HG03039 (cell line): ENCODE measurements around the gene TMC4.
A peak's percentile ranks its signal among the peaks of the same experiment; 100 is the strongest.
"Not testable (repeated sequence)": the region's sequence is repeated elsewhere in the genome, so short reads cannot be mapped to it uniquely, and the experiment has no call there.

Source experiments
- ATAC-seq: cut with Tn5 transposase; IDR thresholded peaks from one replicate; pipeline ENCODE4 v1.9.1; 2021; ENCODE audit warnings: mild to moderate bottlenecking, moderate library complexity; ENCODE audit not compliant: unreplicated experiment

TMC4 gene

DNA sequence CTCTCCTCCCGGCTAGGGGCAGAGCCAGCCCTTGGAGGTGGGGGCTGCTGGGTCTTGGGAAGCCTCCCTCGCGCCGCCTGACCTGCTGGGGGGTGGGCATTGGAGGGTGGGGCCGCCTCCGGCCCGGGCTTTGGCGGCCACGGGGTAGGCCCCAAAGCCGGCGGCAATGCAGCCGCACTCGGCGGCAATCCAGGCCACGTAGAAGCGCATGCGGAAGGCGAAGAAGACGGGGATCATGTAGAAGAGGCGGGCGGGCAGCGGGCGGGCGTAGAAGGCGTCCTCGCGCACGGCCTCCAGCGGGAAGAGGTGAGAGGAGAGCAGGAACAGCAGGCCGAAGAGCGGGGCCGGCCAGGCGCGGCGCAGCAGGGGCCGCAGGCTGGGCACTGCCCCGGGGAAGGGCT, 7.7 kb upstream of the TMC4 start:
- ATAC-seq, result no peak

DNA sequence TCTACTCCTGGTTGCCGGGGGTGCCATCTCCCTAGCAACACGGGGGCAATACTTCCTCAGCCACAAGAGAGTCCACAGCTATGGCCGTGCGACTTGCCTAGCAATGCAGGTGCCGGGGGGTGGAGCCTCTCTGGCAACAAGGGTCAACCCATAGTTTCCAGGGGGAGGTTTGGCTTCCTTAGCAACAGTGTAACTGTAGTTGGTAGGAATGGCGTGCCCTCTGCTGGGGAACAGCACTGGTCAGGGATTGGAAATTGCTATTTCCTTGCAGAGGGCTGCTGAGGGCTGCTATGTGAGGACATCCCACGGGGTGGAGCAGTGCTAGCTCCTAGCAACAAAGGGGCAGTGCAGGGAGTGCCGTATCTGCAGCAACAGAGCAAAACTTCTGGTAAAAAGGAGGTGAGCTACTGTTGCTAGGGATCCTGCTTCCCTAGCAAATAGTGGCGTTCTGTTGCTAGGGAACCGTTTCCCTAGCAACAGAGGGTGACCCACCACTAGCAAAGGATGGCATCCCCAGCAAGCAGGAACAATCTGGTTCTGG, 7.0 kb upstream of the TMC4 start:
- ATAC-seq, result no peak

DNA sequence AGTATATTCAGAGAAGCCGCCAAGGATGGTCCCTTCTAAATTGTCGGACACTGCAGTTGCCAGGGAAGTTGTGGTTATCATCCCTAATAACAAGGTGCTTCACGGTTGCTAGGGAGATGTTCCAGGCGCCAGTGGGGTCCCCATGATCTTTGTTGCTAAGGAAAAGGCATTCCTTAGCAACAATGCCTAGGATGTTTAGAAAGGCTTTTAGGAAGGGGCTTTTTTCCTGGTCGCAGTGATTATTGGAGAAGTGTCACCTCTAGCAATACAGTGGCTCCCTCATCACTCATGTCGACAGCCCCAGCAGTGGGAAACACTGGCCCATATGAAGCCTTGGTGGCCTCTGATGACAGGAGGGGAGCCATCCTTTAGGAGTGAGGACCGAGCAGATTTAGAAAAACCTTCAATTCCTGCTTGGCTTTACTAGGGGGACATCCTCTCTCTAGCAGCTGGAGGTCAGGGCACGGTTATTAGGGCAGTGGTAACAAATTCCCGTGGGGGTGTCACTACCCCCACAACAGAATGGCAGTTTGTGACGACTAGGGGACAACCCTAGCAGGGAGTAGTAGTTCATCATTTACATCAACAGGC, 6.4 kb upstream of the TMC4 start:
- ATAC-seq, result no peak

DNA sequence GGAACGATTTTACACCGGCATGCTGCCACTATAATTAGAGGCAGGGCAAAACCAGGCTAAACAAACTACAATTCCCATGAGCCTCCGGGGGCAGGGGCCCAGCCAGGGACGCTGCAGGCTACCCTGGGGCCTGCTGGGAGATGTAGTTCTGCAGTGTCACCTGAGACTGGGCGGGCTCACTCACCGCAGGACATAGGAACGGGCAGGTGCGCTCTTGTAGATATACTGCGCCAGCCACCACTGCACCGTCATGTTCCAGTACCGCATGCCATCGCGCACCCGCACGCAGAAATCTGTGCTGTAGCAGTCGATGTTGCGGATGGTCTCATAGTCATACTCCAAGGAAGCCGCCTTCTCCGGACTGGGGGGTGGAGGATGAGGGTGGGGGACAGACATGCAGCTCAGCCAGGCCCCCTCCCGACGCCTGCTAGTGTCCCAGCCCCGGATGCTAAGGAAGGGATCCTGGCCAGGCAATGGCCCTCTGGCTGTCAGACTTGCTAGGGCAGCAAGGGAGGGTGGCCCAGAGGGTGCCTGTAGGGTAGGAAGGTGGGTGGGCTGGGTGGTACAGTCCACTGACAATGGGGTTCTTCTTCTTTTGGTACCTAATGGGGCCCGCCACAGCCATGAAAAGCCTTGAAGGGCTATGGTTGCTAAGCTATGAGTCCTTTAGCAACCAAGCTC, 5.8 kb upstream of the TMC4 start:
- ATAC-seq, result no peak

DNA sequence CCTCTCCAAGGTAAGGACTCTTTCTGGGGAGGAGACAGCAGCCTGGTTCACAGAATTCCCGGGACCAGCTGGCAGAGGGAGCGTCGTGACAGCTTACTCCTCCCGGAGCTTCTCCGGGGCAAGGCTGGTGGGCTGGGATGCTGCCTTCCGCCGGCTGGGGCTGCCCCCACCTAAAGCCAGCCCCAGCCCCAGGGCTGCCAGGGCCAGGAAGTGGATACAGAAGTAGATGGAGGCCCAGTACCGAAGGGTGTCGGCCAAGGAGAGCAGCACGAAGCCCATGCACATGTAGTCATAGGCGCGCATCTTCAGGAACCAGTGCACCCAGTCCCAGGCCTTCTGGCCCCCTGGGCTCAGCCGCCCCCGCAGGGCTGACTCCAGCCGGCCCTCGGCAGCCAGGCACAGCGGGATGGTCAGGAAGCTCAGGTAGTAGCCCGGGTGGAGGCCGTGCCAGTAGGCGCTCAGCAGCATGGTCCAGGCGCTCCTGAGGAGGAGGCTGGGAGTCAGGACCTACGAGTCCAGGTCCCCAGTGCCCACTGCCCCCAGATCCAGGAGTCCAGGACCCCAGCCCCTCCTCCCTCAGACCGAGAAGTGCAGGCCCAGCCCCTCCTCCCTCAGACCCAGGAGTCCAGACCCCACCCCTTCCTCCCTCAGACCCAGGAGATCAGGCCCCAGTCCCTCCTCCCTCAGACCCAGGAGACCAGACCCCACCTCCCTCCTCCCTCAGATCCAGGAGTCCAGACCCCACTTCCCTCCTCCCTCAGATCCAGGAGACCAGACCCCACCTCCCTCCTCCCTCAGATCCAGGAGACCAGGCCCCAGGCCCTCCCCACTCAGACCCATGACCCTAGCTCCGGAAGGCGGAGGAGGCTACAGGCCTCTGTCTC, 1.2 kb upstream of the TMC4 start:
- no peak for ATAC-seq

DNA sequence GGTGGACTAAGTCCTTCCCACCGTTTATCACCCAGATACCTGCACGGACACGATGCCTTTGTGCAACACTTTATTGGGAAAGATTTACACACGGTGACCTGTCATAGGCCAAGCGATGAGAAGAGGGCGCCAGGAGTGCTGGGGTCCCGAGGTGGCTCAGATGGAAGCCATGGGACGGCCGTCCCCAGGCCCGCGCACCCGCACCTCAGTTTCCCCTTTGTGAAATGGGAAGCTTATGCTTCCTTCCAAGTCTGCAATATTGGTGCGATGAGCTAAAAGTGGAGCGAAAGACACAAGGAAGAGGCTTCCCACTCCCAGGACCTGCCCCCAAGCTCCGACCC, 369 bp upstream of the TMC4 start:
- no peak for ATAC-seq

DNA sequence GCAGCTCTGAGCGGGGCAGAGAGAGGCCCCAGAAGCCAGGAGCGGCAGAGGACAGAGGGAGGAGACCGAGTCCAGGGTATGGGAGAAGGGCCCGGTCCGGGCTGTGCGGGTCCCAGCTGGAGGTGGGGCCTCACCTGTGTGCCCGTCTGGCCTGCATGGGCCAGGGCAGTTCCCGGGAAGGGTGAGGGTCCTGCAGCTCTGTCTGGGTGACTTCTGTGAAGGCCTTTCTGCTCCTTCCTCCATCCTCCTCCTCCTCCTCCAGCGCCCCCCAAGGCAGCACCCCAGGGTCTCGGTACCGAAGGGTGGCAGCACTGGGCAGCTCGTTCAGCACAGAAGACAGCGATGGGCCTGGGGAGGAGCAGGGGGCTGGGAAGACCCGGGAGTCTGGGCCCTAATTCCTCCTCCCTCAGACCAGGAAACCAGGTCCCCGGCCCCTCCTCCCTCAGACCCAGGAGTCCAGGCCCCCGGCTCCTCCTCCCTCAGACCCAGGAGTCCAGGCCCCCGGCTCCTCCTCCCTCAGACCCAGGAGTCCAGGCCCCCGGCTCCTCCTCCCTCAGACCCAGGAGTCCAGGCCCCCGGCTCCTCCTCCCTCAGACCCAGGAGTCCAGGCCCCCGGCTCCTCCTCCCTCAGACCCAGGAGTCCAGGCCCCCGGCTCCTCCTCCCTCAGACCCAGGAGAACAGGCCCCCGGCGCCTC, 1.1 kb downstream of the TMC4 start:
- not testable (repeated sequence) for ATAC-seq

DNA sequence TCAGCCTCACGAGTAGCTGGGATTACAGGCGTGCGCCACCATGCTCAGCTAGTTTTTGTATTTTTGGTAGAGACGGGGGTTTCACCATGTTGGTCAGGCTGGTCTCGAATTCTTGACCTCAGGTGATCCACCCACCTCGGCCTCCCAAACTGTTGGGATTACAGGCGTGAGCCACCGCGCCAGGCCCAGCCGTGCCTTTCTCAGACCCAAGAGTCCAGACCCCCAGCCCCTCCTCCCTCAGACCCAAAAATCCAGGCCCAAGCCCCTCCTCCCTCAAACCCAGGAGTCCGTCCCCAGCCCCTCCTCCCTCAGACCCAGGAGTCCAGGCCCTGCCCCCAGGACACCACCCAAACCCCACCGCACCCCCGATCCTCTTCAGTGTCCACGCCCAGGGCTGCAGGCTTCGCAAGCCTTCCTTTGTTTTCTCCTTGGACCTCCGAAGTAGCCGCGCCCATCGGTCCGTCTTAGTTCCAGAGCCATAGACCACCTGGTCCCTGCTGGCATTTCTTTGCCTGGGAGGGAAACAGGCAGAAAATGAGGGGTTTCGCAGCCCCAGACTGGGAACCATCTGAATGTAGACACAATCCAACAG, 3.7 kb downstream of the TMC4 start:
- no peak for ATAC-seq

DNA sequence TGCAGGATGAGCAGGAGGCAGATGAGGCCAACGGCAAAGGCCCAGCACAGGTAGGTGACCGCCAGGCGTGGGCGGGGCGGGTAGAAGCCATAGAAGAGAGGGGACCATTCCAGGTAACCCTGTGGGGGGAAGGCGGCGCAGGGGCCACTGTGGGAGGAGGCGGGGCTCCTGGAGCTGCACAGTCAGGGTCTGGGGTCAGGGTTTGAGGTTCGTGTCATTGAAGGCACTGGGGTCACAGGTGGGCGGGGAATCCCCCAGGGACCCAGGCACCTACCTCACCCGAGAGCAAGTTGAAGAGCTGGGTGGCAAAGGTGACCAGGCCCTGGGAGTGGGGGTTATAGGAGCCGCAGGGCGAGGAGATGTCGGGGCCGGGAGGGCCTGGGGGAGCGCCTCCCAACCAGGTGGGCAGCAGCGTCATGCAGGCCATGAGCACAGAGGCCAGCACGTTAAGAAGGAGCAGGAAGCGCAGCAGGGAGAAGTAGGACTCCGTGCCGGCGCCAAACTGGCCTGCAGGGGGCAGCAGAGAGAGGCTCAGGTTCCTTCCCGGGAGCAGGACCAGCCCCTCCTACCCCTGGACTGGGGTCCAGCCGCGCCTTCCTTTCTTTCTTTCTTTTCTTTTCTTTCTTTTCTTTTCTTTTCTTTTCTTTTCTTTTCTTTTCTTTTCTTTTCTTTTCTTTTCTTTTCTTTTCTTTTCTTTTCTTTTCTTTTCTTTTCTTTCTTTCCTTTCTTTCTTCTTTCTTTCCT, 4.6 kb downstream of the TMC4 start:
- no peak for ATAC-seq

DNA sequence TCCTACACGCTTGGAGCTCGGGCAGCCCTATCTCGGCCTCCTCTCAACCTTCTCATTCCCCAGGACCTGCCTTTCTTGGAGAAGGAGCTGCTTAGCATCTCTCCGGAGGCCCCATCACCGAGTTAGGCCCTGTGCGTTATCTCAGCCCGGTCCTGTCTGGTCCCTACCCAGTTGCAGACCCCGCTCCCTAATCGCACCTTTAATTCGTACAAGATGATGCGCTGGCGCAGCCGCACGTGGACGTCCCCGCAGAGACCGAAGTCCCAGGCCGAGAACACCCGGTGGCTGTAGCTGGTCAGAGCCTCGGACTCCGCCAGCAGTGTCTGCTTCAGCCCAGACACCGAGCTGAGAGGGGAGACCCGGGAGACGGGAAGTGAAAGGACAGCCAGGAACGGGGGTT, 7.7 kb downstream of the TMC4 start:
- no peak for ATAC-seq

DNA sequence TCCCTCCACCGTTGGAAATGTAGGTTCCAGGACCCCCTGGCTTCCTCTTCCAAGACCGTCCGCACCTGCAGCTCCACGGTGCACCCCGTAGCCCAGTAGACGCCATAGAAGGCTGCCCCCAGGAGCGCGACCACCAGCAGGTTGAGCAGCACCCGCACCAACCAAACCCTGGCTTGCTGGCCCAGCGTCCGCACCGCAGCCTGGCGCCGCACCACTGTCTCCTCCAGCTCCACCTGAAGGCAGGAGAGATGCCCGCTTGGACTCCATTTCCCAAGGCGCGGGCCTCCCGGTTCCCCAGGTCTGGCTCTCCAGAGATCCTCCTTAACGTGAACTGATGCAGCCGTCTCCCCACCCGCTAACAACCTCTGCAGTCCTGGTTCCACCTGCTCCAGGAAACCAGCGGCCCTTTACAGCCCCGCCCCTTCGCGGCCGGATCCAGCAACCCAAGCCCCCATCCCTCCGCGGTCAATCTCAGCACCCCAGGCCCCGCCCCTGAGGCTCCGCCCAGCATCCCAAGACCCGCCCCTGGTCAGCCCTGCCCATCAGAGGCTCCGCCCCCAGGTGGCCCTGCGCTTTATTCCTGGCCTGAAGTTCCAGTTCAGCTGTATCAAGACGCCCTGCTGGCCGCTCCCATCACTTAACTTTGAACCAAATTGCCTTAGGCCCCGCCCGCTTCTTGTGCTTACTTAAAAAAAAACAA, 8.4 kb downstream of the TMC4 start:
- no peak for ATAC-seq

DNA sequence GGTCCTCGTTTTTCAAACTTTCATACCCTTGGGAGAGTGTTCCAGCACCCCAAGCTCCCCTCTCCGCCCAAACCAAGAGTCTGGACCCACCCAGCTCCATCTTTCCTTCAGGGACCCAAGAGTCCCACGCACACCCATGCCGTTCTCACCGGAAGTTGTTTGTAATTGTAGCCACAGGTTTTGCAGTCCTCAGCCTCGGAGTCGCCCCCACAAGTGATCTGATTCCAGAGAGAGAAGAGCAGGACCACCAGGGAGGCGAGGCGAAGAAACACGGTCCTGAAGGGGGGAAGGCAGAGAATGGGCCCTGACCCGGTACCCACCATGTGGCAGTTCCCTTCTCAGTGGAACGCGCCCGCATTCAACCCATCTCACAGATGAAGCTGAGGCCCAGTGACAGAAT, 10.1 kb downstream of the TMC4 start:
- ATAC-seq, result no peak

DNA sequence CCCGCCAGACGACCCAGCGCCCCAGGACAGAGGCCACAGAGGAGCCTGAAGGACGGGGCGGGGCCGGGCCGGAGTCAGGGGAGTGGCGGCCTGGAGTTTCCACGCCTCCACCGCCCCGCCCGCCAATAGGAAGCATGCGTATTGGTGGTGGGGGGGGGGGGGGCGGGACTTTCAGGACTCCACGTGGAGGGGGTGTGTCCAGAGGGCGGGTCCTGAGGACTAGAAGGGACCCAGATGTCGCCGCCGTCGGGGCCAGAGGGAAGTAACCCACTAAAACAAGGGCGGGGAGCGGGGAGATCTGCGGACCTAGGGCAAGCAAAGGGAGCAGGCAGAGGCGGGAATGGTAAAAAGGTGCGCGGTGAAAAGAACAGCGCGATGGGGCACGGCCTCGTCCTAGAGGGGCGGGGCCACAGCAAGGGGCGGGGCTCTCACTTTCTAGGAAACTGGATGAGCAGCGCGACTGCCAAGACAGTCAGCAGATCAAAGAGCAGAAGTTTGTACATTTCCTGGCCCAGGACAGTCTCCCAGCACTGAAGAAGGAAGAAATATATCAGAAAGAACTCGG, 10.6 kb downstream of the TMC4 start:
- no peak for ATAC-seq

DNA sequence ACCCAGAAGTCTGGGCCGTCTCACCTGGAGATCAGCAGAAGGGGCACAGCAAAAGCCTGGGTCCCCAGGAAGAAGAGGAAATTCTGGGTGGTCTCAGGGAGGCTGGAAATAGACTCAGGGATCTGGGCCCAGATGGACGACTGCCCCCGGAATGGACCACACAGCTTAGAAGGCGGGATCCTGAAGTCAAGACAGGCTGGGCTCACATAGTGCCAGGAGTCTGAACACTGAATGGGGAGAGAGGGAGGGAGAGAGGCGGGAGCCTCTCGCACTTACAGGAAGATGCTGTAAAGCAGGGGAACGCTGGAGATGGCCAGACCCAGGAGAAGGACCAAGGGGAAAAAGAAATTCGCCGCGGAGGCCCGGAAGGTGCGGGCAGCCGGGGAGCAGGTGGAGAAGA, 12.1 kb downstream of the TMC4 start:
- no peak for ATAC-seq

DNA sequence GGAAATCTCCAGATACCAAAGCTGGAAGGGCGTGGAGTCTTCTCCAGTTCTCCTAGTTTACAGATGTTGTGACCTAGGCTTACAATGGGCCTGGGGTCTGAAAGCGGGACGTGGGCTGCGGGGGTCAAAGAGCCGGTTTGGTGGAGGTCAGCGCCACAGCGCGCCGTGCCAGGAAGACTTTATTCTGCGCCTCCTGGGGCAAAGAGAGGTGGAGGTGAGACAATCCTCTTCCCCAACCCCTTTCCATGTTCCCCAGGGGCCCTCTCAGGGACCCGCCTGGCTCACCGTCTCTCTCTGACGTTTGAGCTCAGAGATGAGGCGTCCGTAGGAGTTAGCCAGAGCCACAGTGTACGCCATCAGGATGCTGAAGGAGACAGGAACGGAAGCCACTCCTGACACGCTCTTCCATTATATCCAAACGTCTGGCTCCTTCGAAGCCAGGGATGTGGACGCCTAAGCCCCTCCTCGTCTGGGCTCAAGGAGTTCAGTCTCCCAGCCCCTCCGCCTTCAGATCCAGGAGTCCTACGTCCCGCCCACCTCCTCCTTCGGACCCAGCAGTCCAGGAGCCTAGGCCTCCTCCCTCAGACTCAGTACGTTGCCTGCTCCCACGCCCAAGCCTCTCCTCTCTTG, 12.7 kb downstream of the TMC4 start:
- no peak for ATAC-seq

DNA sequence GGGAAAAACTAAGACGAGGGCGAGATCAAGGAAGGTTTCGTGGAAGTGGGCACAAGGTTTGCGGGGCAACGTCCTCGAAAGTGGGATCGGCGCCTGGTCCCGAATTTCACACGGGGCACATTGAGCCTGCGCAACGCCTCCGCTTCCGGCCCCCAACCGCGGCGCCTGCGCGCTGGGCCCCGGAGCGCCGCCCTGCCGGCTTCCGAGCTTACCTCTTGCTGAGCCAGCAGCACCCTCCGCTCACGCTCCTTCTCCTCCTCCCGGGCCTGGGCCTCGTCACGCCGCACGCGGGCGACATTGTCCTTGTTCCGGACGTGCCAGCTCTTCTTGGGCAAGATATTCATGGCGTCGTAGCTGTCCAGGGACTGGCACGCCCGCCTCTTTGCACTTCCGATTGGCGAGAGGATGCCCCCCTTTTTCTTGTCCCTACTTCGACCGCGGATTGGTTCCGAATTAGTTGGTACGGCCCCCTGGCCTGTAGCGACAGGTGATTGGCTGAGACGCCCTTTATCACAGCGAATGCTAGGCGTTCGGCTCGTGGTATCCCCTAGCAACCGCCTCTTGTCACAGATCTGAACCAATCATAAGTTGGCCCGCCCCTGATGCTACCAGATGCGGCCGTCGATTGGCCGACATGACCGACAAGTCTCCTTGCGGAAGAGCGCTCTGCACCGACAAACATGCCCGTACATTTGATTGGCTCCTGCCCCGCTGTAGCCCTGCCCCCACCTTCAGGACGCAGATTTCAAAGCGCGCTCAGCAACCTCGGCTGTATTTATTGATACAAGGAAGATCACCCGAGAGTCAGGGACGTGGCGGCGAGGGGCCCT, 13.4 kb downstream of the TMC4 start, which contains the start of gene LENG1:
LENG1 (minus strand) TSS at position 370 of the 830 bp plus-strand sequence; CDS start at position 344, 26 bp downstream.
- ATAC-seq, result peak; percentile 88

DNA sequence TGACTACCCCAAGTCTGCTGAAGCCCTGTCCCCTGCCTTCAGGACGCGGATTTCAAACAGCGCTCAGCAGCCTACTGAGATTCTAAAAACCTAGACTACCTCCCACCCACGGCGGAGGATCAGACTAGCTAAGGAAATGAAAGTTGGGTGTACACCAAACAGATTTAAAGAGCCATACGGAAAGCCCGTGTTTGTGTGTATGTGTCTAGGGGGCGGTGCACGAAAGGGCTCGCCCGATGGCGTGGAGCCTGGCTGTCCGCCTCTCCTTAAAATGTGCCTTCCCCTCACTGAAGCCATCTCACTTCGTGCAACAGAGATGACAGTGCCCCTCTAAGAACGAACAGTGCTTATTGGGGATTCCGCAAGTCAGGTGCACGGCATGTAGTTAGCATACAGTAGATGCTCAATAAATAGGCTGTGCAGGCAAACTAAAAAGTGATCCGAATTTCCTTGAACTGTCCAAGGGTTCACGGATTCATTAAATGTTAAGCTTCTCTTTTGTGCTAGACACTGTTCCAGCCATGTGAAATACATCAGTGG, 14.1 kb downstream of the TMC4 start:
- ATAC-seq, result no peak

DNA sequence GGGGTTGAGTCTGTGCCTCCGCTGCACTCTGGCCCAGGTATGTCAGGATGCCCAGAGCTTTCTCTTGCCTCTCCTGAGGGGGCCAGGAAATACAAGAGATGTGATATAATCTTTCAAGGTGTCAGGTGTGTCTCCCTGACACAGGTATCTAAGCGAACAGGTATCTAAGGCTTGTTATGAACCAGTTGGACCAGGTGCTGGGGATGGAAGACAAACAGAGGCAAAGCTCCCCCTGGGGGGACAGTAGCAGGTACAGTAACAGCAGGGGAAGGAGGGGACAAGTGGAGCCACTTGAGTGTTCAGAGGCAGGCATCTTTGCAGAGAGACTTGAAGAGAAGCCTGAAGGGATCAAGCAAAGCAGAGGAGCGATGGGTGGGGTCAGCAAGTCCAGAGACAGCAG, 16.0 kb downstream of the TMC4 start:
- no peak for ATAC-seq
